Activated gamma-delta T cell treated with Interleukin-2 at 50 U/mL for 16 hours (primary cell): ENCODE data around the gene MCEMP1.

Experiments
- DNase-seq: peaks from one replicate; pipeline ENCODE4 v3.0.0-alpha.2; 2020

MCEMP1 gene

DNA sequence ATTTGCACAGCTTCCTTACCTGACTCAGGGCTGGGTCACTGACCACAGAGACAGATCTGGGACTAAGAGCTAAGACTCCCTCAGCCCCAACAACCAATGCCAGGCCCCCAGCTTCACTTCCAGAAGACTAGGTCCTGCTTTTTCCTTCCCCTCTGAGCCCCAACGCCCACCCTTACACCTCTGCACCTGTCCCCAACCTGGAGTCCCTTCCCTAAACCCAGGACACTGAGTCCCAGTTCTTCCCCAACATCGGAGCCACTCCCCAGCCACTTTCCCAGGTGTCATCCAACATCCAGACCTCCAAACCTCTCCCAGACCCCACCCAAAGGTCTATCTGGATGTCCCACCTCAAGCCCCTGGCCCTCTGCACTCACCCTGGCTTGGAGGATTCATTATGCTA is 22.1 kb downstream of the MCEMP1 start:
- DNase-seq, result no peak

DNA sequence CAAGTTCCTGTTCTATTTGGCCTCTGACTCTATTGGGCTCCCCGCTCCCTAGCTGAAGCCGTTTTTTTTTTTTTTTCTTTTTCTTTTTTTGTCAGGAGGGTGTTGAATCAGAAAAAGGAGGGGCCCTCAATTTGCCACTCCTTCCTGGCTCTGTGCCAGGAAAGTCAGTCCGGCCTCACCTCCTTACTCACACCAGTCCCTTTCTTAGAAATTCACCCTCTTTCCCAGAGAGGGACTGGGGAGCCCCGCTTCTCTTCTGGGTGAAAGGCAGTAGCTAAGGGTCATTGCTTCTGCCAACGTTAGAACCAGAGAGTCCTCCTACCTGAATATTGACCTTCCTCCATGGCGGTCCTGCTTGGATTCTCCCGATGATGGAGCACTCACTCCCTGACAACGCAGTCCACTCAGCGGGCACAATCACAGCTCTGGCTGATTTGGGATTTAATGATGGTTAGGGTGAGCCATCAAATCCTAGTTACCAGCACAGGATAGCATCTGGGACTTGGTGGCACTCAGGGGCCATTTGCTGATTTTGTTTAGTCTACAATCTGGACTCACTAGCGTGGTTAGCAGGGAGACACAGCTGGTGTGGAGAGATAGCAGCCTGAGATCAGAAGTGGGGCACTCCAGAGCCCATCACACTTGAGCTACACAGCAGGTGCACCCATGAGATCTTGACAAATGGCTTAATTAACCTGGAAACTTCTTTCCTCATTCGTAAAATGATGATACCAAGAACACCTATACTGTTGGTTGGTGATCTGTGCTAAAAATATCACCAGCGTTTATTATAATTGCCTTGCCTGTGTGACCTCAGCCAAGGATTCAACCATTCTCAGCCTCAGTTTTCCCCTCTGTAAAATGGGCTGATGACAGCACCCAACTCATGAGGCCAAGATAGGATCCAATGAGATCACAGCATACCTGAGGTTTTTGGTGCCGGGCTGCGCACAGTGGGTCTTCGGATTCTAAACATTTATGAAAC is 22.8 kb downstream of the MCEMP1 start:
- DNase-seq, result no peak

DNA sequence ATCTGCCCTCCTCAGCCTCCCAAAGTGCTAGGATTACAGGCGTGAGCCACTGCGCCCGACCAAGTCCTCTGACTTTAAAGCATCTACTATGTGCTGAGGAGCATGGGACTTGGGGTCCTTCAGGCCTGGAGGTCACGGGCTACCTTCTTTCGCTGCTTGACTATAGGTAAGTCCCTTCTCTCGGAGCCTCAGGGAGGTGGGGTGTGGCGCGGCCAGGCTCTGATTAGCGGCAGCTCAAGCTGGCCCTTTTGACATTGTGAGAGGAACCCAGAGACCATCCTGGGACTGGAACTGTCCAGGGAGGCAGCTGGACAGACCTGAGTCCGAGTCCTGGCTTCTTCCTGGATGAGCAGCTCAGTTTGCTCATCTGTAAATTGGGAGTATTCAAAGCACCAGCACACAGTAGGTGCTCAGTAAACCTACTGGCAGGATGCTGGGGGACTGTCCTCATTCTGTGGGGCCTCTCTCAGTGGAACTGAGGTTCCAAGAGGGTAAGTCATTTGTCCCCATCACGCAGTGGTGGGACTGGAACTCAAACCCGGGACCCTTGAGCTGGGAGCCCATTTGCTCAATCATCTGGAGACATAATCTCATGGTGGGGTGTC is 24.3 kb downstream of the MCEMP1 start:
- no peak for DNase-seq

DNA sequence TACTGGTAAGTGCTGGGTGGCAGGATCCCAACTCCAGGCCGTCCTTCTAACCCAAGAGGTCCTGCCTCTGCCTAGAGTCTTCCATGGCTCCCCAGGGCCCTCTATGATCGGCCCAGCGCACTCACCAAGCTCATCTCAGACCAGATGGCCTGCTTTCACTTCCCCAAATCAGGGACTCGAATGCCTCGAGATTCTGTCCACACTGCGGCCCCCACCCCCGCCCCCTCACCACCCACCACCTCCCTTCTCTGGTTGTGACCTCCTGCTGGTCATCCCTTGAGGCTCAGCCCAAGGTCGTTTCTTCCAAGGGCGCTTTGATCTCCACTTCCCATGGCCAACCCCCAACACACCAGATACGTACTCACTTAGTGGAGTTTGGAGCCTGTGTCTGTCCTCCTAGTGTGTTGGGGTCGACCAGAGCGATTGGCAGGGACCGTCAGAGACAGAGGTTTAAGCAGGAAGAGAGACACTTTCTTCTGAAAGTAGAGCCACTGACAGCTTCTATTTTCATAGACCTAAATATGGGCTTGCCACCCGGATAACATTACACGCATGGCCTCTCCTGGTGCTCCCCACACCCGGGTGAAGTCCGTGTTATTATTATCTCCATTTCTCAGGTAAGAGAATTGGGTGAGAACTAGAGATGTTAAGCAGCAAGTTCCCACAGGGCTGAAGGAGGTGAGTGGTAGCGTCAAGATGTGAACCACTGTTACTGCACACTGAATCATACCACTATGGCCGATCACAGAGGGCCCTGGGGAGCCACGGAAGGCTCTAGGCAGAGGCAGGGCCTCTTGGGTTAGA is 25.0 kb downstream of the MCEMP1 start, which contains the start of gene FCER2:
Gene FCER2 (minus strand): TSS at position 478 of the 804 bp plus-strand sequence. CDS start 2,371 bp downstream, outside the sequence.
- DNase-seq, result no peak

DNA sequence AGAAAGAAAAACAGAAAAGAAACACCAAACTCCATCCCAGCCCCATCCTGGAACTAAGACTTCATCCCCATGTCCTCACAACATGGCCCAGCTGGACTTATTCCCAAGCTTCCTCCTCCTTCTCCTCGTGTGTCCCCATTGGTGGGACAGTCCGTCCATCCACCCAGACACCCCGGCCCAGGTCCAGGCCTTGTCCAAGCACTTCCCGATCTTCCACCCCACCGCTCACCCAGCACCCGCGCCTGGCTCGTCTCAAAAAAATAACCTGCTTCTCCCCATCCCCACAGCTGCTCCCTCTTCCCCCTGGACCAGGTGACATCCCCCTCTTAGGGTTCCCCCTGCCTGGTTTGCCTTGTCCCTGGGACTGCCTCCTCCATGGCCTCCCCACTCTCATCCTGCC is 26.4 kb downstream of the MCEMP1 start:
- DNase-seq, result no peak

DNA sequence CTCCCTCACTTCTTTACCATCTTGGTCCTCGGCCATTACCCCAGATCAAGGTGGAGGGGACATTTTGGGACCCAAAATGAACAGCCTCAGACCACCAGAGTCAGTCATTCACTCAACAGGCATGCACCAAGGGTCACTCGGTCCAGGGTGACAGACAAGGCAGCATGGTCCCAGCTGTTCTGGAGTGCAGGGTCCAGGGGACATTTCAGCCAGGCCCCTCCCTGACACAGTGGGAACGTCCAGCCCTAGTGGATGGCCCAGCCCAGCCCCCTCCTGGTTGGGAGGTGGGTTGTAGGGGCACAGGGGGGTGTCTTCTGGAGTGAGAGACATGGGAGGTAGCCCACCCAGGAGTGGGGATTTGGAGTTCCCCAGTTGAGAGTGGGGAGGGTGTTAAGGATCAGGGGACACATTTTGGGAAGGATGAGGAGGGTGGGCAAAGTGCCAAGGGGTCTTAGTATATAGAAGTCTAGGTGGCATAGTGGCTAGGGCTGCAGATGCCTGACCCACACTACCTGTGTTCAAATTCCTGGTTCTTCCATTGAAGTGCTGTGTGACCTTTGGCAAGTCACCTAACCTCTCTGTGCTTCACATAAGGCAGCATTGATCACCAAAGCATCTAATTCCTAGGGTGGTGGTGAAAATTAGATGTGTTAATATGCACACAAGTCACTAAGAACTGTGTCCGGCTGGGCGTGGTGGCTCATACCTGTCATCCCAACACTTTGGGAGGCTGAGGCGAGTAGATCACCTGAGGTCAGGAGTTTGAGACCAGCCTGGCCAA is 27.6 kb downstream of the MCEMP1 start:
- no peak for DNase-seq

DNA sequence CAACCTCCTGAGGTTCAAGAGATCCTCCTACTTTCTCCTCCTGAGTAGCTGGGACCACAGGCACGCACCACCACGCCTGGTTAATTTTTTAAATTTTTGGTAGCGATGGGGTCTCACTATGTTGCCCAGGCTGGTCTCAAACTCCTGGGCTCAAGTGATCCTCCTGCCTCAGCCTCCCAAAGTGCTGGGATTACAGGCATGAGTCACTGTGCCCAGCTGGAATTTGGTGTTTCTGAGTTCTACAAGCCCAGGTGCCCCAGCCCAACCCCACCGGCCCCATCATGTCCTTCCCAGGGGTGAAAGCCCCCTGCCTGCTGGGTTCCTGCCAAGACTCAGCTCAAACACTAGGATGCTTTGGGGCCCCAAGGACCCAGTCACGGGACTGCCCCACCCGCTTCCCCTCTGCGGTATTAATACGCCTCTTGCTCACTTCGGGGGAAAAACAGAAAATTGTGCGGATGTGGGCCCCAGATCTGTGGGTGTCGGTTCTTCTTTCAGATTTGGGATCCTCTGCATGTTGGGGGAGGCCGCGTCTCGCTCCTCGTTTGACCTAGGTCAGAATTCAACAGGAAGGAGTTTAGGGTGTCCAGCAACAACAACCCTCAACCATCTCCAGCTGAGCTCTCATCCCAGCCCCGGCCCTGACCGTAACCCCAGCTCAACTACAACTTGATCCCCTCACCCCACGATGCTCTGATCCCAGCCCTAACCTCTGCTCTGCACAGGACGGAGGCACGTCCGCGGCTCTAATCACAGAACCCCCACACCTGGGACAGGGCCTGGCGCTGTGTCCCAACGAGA is 28.7 kb downstream of the MCEMP1 start:
- peak; percentile 61 for DNase-seq

DNA sequence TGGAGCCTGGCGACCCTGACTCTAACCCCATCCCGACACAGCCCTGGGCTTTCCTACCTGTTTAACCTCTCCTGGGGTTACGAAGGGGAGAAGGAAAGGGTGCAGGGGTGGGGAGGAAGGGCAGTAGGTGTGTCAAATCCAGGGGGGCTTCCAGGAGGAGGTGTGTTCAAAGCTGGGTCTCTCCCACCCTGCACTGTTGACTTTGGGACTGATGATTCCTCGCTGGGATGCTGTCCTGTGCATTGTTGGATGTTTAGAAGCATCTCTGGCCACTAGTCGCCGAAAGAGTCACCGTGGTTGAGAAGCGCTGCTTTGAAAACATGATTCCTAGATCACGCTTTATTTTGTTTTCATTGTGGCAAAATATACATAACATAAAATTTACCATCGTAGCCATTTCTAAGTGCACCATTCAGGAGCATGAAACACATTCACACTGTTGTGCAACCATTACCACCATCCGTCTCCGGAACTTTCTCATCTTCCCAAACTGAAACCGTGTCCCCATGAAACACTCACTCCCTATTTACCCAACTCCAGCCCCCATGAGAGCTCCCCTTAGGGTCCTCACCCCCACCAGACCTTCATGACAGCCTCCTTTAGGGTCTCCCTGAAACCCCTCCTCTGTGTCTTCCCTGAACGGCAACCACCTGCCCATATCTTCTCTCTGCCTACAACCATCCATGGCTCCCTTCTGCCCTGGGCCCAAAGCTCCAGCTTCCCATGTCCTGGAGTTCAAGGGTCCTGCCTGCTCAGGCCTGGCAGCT is 29.5 kb downstream of the MCEMP1 start:
- DNase-seq, result no peak

DNA sequence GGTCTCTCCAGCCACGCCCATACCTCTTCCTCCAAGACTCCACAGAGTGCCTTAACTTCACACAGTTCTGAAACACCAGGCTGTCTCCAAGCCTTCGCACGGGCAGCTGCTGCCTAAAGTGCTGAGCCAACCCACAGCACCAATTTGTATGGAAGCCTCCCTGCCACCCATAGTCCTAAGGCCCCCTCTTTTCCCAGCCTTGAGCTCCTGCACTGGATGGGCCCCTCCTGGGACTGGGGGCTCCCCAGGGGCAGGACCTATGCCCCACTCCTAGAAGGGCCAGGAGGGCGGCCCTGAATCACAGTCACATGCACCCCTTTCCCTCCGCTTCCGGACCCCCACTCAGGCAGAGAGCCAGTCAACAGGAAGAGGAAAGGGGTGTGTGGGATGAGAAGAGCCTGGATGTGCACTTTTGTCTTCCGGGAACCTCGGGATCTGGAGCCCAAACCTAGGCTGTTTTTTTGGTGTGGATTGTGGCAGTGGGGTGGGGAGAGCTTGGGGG is 30.1 kb downstream of the MCEMP1 start:
- DNase-seq, result no peak

DNA sequence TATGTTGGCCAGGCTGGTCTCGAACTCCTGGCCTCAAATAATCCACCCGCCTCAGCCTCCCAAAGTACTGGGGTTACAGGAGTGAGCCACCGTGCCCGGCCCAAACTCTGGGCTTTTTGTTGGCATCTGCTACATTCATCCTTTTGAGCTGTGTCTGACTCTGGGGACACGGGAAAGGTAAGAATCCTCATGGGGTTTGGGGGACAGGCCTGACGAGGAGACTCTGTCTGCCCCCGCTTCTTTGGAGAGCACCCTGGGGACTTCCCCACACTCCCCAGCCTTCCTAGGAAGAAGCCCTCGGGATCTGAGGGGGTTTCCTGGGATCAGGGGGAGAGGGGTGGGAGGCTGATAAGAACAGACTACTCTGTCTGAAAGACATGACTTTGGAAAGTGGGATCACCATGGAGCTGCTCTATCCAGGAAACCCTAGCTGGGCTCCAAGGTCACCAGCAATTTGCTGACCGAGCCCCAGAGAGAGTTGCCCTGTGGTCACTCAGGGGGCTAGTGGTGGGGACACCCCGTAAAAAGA is 33.1 kb downstream of the MCEMP1 start:
- no peak for DNase-seq

DNA sequence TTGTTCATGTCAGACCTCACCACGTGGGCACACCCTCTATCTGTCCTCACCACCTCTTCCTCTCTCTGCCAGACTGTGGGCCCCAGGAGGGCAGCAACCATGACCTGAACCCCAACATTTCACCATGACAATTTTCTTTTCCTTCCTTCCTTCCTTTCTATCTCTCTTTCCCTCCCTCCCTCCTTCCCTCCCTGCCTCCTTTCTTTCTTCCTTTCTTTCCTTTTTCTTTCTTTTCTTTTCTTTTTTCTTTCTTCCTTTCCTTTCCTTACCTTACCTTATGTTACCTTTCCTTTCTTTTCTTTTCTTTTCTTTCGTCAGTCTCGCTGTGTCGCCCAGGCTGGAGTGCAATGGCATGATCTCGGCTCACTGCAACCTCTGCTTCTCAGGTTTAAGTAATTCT is 33.7 kb downstream of the MCEMP1 start:
- no peak for DNase-seq

DNA sequence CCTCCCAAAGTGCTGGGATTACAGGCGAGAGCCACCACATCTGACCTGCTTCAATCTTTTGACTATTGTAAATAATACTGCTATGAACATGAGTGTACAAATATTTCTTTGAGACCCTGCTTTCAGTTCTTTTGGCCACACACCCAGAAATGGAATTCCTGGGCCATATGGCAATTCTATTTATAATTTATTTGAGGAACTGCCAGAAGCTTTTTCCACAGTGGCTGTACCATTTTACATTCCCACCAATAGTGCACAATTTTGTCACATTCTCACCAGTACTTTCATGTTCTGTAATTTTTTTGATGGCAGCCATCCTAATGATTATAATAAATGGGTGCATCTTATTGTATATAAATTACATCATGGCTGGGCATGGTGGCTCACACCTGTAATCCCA is 38.8 kb downstream of the MCEMP1 start:
- DNase-seq, result no peak

DNA sequence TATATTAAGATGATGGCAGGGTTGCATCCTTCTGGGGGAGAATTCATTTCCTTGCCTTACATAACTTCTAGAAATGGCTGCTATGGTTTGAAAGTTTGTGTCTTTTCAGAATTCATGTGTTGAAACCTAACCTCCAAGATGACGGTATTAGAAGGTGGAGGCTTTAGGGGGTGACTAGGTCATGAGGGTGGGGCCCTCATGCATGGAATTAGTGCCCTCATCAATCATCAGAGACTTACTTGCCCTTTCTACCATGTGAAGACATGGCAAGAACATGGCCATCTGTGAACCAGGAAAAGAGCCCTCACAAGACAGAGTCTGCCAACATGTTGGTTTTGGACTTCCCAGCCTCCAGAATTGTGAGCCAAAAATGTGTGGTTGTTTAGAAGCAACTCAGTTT is 39.9 kb downstream of the MCEMP1 start:
- DNase-seq, result no peak

DNA sequence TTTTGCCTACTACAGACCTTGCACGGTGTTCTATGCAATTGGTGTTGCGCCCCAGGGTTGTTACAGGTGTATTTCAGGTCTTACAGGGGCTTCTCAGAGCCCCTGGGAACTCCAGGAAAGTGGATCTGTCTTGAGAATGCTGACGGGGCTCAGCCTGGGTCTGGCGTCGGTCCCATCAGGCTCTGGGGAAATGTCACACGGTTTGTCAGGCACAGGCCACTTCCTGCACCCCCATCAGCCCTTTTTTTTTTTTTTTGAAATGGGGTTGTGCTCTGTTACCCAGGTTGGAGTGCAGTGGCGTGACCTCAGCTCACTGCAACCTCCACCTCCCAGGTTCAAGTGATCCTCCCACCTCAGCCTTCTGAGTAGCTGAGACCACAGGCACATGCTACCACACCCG is 41.8 kb downstream of the MCEMP1 start:
- no peak for DNase-seq

DNA sequence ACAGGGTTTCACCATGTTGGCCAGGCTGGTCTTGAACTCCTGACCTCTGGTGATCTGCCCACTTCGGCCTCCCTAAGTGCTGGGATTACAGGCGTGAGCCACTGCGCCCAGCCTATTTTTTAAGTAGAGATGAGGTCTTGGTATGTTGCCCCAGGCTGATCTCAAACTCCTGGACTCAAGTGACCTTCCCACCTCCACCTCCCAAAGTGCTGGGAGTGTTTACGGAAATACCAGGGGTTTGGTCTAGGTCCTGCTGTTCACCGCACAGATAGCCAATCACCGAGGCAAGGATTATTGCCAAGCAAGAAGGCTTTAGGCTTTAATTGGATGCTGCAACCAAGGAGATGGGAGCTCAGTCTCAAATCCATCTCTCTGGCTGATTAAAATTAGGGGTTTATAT is 43.5 kb downstream of the MCEMP1 start:
- DNase-seq, result no peak

DNA sequence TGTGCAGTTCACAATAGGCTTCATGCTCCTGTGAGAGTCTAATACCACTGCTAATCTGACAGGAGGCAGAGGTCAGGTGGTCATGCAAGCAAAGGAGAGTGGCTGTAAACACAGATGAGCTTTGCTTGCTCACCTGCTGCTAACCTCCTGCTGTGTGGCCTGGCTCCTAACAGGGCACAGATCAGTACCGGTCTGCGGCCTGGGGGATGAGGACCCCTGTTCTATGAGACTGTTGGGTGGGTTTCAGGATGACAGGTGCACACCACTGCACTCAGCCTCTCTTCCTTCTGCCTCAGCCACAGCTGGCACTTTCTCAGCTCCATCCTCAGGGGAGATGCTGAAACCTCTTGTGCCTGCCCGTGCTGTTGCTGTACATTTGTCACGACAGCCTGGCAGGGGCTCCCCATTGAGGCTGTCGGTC is 45.4 kb downstream of the MCEMP1 start:
- DNase-seq, result no peak

DNA sequence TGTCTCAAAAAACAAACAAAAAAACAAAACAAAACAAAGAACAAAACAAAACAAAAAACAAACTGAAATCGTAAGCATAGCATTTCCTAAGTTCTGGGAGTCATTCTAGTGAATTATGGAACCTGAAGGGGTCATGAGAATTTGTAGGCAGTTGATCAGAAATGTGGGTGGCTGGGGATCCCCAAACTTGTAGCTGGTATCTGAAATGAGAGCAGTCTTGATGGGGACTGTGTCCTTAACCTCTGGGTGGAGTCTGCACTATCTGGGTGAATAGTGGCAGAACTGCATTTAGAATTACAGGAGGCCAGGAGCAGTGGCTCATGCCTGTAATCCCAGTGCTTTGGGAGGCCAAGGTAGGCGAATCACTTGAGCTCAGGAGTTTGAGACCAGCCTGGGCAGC is 48.9 kb downstream of the MCEMP1 start:
- no peak for DNase-seq

DNA sequence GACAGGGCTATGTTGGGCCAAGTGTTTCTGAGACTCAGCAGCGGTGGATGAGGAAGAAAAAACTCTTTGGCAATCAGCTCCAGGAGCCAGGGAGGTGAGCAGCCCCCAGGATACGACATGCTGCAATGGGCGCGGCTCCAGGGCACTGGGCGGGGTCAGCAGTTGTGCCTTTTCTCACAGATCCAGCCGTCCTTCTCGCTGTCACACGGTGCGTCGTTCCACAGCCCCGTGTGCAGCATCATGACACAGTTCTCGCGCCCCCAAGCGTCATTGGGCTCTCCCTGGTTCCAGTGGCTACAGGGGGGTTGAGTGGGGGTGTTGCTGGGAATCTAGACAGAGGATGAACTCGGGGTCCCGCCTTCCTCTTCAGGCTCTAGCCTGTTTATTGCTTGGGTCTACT is 52.3 kb downstream of the MCEMP1 start:
- DNase-seq, result no peak
